GM23338 (cell line): ENCODE data around the gene SMR3B. TPM values are rescaled to one million over a fixed set of nuclear protein-coding genes. Genes with fewer than 3 reads are reported as not detected.

Experiments
- ATAC-seq: fragments of 200-7000 bp; cut with Tn5 transposase; 3 replicates; pipeline ENCODE4 v1.9.1; 2020
- DNase-seq: peaks from one replicate; pipeline ENCODE4 v3.0.0-alpha.2; 2015; ENCODE audit warnings: low spot score
- H2AFZ ChIP-seq: fragments of 200-600 bp; sonication (generic); 2 replicates; pipeline ENCODE4 v1.8.0; 2016; ENCODE audit warnings: antibody characterized with exemption, mild to moderate bottlenecking, moderate library complexity
- H3F3A ChIP-seq: fragments of 200-600 bp; sonication (generic); replicated peaks from 2 replicates; pipeline ENCODE4 v1.8.0; 2017; ENCODE audit warnings: antibody characterized with exemption, mixed run types, low read depth
- H3K27ac ChIP-seq: fragments of 200-600 bp; sonication (generic); 2 replicates; pipeline ENCODE4 v1.6.1; 2016; ENCODE audit warnings: low read depth
- H3K27me3 ChIP-seq: fragments of 200-600 bp; sonication (generic); 2 replicates; pipeline ENCODE4 v1.8.0; 2016; ENCODE audit warnings: mild to moderate bottlenecking, mixed run types, moderate library complexity; ENCODE audit not compliant: insufficient read depth
- H3K36me3 ChIP-seq: fragments of 200-600 bp; sonication (generic); 2 replicates; pipeline ENCODE4 v1.8.0; 2016; ENCODE audit warnings: mild to moderate bottlenecking; ENCODE audit not compliant: insufficient read depth
- H3K4me1 ChIP-seq: fragments of 200-600 bp; sonication (generic); 2 replicates; pipeline ENCODE4 v1.8.0; 2016; ENCODE audit warnings: mild to moderate bottlenecking, moderate library complexity; ENCODE audit not compliant: insufficient read depth
- H3K4me2 ChIP-seq: fragments of 200-600 bp; sonication (generic); 2 replicates; pipeline ENCODE4 v1.7.1; 2017; ENCODE audit warnings: mixed run types
- H3K4me3 ChIP-seq: fragments of 200-600 bp; sonication (generic); 2 replicates; pipeline ENCODE4 v1.6.1; 2016; ENCODE audit warnings: mixed run types
- H3K79me2 ChIP-seq: fragments of 200-600 bp; sonication (generic); replicated peaks from 2 replicates; pipeline ENCODE4 v1.8.0; 2017; ENCODE audit warnings: mild to moderate bottlenecking; ENCODE audit not compliant: insufficient read depth
- H3K9me2 ChIP-seq: fragments of 200-600 bp; sonication (generic); 2 replicates; pipeline ENCODE4 v1.8.0; 2017; ENCODE audit not compliant: insufficient read depth
- H4K20me1 ChIP-seq: fragments of 200-600 bp; sonication (generic); replicated peaks from 2 replicates; pipeline ENCODE4 v1.8.0; 2017; ENCODE audit warnings: mild to moderate bottlenecking; ENCODE audit not compliant: insufficient read depth
- H3K27ac Mint-ChIP-seq: 2 replicates; pipeline ENCODE4 v1.8.0; 2020; ENCODE audit warnings: inconsistent platforms, mild to moderate bottlenecking, moderate library complexity, mixed read lengths
- H3K27me3 Mint-ChIP-seq: 3 replicates; pipeline ENCODE4 v1.8.0; 2022; ENCODE audit warnings: low read depth, mild to moderate bottlenecking, moderate library complexity, mixed read lengths, inconsistent platforms; ENCODE audit not compliant: insufficient read depth, poor library complexity
- H3K36me3 Mint-ChIP-seq: 3 replicates; pipeline ENCODE4 v1.8.0; 2021; ENCODE audit warnings: low read depth, mild to moderate bottlenecking, inconsistent platforms, moderate library complexity, mixed read lengths
- H3K4me1 Mint-ChIP-seq: 3 replicates; pipeline ENCODE4 v1.8.0; 2020; ENCODE audit warnings: mild to moderate bottlenecking, inconsistent platforms, mixed read lengths
- H3K4me3 Mint-ChIP-seq: 3 replicates; pipeline ENCODE4 v1.8.0; 2021; ENCODE audit warnings: moderate library complexity, mild to moderate bottlenecking, inconsistent platforms, mixed read lengths
- H3K9me3 Mint-ChIP-seq: 3 replicates; pipeline ENCODE4 v1.8.0; 2020; ENCODE audit warnings: moderate library complexity, mild to moderate bottlenecking, inconsistent platforms, mixed read lengths
- CREB1 ChIP-seq: fragments of 250-450 bp; sonication (Bioruptor Pico); IDR thresholded peaks from 2 replicates; pipeline ENCODE4 v1.5.0; 2020; ENCODE audit warnings: low read depth, mild to moderate bottlenecking, moderate library complexity
- CTCF ChIP-seq, 2 experiments: fragments of 200-600 bp in 1 of 2; sonication (generic) in 1 of 2; conservative IDR thresholded peaks; 2 replicates each; pipeline versions ENCODE4 v1.5.1 to v1.6.1; 2016 to 2017; ENCODE audit warnings: antibody characterized with exemption in 2 of 2, low read depth in 2 of 2, mild to moderate bottlenecking in 2 of 2, moderate library complexity in 1 of 2
- ETS1 ChIP-seq: IDR thresholded peaks from 2 replicates; pipeline ENCODE4 v1.6.1; 2016; ENCODE audit warnings: antibody characterized with exemption
- EZH2phosphoT487 ChIP-seq: fragments of 200-600 bp; sonication (generic); IDR thresholded peaks from one replicate; pipeline ENCODE4 v1.8.1; 2018; ENCODE audit warnings: antibody characterized with exemption; ENCODE audit not compliant: unreplicated experiment
- JUNB ChIP-seq: IDR thresholded peaks from one replicate; pipeline ENCODE4 v1.6.1; 2016; ENCODE audit warnings: antibody characterized with exemption; ENCODE audit not compliant: unreplicated experiment
- NANOG ChIP-seq: IDR thresholded peaks from 2 replicates; pipeline ENCODE4 v1.6.1; 2016; ENCODE audit warnings: antibody characterized with exemption, borderline replicate concordance
- POLR2AphosphoS5 ChIP-seq: IDR thresholded peaks from 2 replicates; pipeline ENCODE4 v1.6.1; 2016; ENCODE audit warnings: antibody characterized with exemption, low read depth
- STAT1 ChIP-seq: IDR thresholded peaks from one replicate; pipeline ENCODE4 v1.6.1; 2016; ENCODE audit warnings: antibody characterized with exemption; ENCODE audit not compliant: unreplicated experiment
- ZNF114 ChIP-seq: fragments of 250-450 bp; sonication (Bioruptor Pico); IDR thresholded peaks from 2 replicates; pipeline ENCODE4 v1.5.0; 2020; ENCODE audit warnings: mild to moderate bottlenecking, moderate library complexity
- ZNF331 ChIP-seq: fragments of 250-450 bp; sonication (Bioruptor Pico); IDR thresholded peaks from 2 replicates; pipeline ENCODE4 v1.5.0; 2020; ENCODE audit warnings: low read depth, mild to moderate bottlenecking, moderate library complexity
- ZNF462 ChIP-seq: fragments of 250-450 bp; sonication (Bioruptor Pico); IDR thresholded peaks from 2 replicates; pipeline ENCODE4 v1.5.0; 2020; ENCODE audit warnings: mild to moderate bottlenecking, moderate library complexity
- polyA plus RNA-seq: library from polyadenylated mRNA; unstranded; fragments of >200 nt; fragmentation: Nextera tagmentation; extraction: Ambion mirVana; gene quantifications from 2 replicates; pipeline ENCODE4 v1.2.1, GENCODE V29; 2016
- total RNA-seq: library from RNA; depleted of rRNA; stranded (reverse); fragments of >200 nt; shearing (Covaris generic); gene quantifications from 2 replicates; pipeline ENCODE4 v1.2.3, GENCODE V29; 2014

SMR3B gene
- total and polyA plus RNA-seq, 2 experiments from 2014 or later: not detected

- no peak for TF ChIP-seq ZNF462 (CRISPR knock-in tag)
- no peak for TF ChIP-seq JUNB
- no peak for TF ChIP-seq CTCF (conservative IDR thresholded peaks at IDR 0.05; ENCODE audit: low read depth in 2 of 2)
- TF ChIP-seq POLR2AphosphoS5: no peak
- no peak for TF ChIP-seq ZNF331 (CRISPR knock-in tag)
- no peak for TF ChIP-seq NANOG
- TF ChIP-seq EZH2phosphoT487: no peak
Measured at GRCh38 chr4:70392057-70392776, 9.3 kb downstream of the SMR3B start (continued).

- Mint-ChIP-seq H3K27me3 (no peaks in the 10 kb centered on the region), H3K4me1 (no peaks in the 10 kb centered on the region), H3K9me3 (no peaks in the 10 kb centered on the region), H3K27ac (peak within 1 kb of the TSS; percentile 35; the same call in 1 of the 2 replicates), H3K36me3 (no peaks in the 10 kb centered on the region), H3K4me3 (no peak within 1 kb of the TSS)
- Histone ChIP-seq H3K4me1 (no peaks in the 10 kb centered on the region), H3K27me3 (no peaks in the 10 kb centered on the region), H3K27ac (no peak within 1 kb of the TSS), H2AFZ (no peak within 1 kb of the TSS), H3K79me2 (no peaks in the 10 kb centered on the region), H4K20me1 (no peaks in the 10 kb centered on the region), H3K36me3 (no peaks in the 10 kb centered on the region), H3K9me2 (no peaks in the 10 kb centered on the region), H3K4me2 (no peak within 1 kb of the TSS), H3K4me3 (no peak within 1 kb of the TSS), H3F3A (no peaks in the 10 kb centered on the region)
- ATAC-seq (no peak), DNase-seq (no peak)
- TF ChIP-seq ZNF331 (CRISPR knock-in tag) (no peak), CTCF (conservative IDR thresholded peaks at IDR 0.05; ENCODE audit: low read depth in 2 of 2) (no peak), ZNF114 (CRISPR knock-in tag) (no peak), CREB1 (CRISPR knock-in tag) (no peak), ETS1 (no peak), JUNB (no peak), EZH2phosphoT487 (no peak), STAT1 (no peak)
Measured at GRCh38 chr4:70397580-70397979, 14.6 kb downstream of the SMR3B start, which contains the start of gene OPRPN. TSS of gene OPRPN (plus strand) at chr4:70397940. CDS start at chr4:70399286, 1,346 bp downstream.
